Adrenal gland (tissue), 5 donors: ENCODE measurements around the gene HPN.

ENCODE experiments used
- POLR2A ChIP-seq, 2 donors: fragments of 450-650 bp; IDR thresholded peaks; one replicate each; pipeline ENCODE4 v1.6.1; 2017; ENCODE audit warnings: antibody characterized with exemption in 2 of 2, mild to moderate bottlenecking in 2 of 2, moderate library complexity in 1 of 2
- TF ChIP-seq, protein P1 (sequence below), 6 experiments: fragments of 450-650 bp in 4 of 6; fragments of 200-600 bp in 2 of 6; sonication (generic) in 1 of 6; IDR thresholded peaks; 1 replicate in 5 of 6; 2 replicates in 1 of 6; pipeline versions ENCODE4 v1.5.1 to v1.8.0; 2016 to 2021; ENCODE audit warnings: antibody characterized with exemption in 6 of 6, mild to moderate bottlenecking in 2 of 6, moderate library complexity in 1 of 6
- donor health status: DM: no; HTN: no; CAD: no.

DNA sequence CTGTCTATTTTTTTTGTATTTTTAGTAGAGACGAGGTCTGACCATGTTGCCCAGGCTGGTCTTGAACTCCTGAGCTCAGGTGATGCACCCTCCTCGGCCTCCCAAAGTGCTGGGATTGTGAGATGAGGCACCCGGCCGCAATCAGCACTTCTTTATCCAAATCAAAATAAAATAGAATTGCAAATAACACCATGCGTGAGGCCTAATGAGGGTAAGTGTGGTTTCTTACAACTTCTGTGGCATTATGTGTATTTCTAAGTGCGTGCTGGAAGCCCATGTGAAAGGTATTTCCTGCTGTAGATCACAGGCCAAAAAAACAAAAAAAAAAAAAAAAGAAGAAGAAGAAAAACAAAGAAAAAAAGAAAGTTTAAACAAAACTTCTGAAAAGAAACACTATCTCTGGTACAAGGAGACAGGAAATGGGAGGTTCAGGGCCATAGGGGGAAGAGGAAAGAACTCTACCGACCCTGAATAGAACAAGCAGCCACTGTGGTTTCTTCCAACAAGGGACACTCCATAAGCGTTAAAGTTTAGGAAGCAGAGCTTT lies 44.4 kb upstream of the HPN start:
- TF ChIP-seq, protein P1, sequence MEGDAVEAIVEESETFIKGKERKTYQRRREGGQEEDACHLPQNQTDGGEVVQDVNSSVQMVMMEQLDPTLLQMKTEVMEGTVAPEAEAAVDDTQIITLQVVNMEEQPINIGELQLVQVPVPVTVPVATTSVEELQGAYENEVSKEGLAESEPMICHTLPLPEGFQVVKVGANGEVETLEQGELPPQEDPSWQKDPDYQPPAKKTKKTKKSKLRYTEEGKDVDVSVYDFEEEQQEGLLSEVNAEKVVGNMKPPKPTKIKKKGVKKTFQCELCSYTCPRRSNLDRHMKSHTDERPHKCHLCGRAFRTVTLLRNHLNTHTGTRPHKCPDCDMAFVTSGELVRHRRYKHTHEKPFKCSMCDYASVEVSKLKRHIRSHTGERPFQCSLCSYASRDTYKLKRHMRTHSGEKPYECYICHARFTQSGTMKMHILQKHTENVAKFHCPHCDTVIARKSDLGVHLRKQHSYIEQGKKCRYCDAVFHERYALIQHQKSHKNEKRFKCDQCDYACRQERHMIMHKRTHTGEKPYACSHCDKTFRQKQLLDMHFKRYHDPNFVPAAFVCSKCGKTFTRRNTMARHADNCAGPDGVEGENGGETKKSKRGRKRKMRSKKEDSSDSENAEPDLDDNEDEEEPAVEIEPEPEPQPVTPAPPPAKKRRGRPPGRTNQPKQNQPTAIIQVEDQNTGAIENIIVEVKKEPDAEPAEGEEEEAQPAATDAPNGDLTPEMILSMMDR (IDR thresholded peaks at IDR 0.05), result no peak
- no peak for TF ChIP-seq POLR2A (IDR thresholded peaks at IDR 0.05)
